HCT116 (cell line): ENCODE measurements around the gene NOC2L. TPM values are rescaled to one million over a fixed set of nuclear protein-coding genes. Genes with fewer than 3 reads are reported as not detected.

Experiments used
- ATAC-seq: fragments of 200-7000 bp; cut with Tn5 transposase; 2 replicates; pipeline ENCODE4 v1.9.1; 2020; ENCODE audit warnings: mild to moderate bottlenecking, moderate library complexity
- Bru-seq: library from RNA; stranded (reverse); fragments of 400-500 nt; gene quantifications from one replicate; lab custom pipeline; 2021; lab: Mats Ljungman, UMichigan
- BruChase-seq, 2 experiments: library from RNA; stranded (reverse); fragments of 400-500 nt; gene quantifications; one replicate each; lab custom pipeline; 2021; lab: Mats Ljungman, UMichigan
- BruUV-seq: library from RNA; stranded (reverse); fragments of 400-500 nt; replicated peaks from 2 replicates; lab custom pipeline; 2021; lab: Mats Ljungman, UMichigan
- CTCF ChIA-PET: fragments of 300-600 bp; sonication (Branson Sonifier 250); formaldehyde crosslinking; loops from one replicate; lab custom pipeline; 2021; ENCODE audit warnings: antibody characterized with exemption; lab: Charles Lee
- POLR2A ChIA-PET: fragments of 300-600, 350-600 bp; sonication (Branson Sonifier 250); formaldehyde crosslinking; loops from one replicate; lab custom pipeline; 2021; ENCODE audit warnings: antibody characterized with exemption; lab: Charles Lee
- RAD21 ChIA-PET, 2 experiments: fragments of 300-600 bp; sonication (Branson Sonifier 250); formaldehyde crosslinking; loops; one replicate each; lab custom pipeline; 2023; ENCODE audit warnings: low total read pairs in 2 of 2; ENCODE audit not compliant: uncharacterized antibody in 2 of 2, unreplicated experiment in 2 of 2, low non-redundant PET in 1 of 2; lab: Charles Lee
- DNase-seq: peaks from one replicate; pipeline ENCODE4 v3.0.0-alpha.2; 2010; ENCODE audit warnings: low read depth, low spot score
- H2AFZ ChIP-seq: fragments of 200-600 bp; shearing (Covaris generic), sonication (generic); 2 replicates; pipeline ENCODE4 v1.6.1; 2017; ENCODE audit warnings: low read depth, mixed run types, mixed read lengths, antibody characterized with exemption, low read length; ENCODE audit not compliant: poor library complexity, severe bottlenecking
- H3K27ac ChIP-seq: 2 replicates; pipeline ENCODE4 v1.5.1; 2012; ENCODE audit warnings: low read depth, low read length
- H3K27me3 ChIP-seq: fragments of 200-600 bp; sonication (generic); 2 replicates; pipeline ENCODE4 v1.6.1; 2016; ENCODE audit warnings: mixed run types, low read length, mixed read lengths; ENCODE audit not compliant: insufficient read depth
- H3K36me3 ChIP-seq, 2 experiments: fragments of 200-500 bp in 1 of 2; fragments of 200-600 bp in 1 of 2; sonication (Bioruptor generic) in 1 of 2; sonication (generic) in 1 of 2; 2 replicates each; pipeline versions ENCODE4 v1.5.1 to v1.6.1; 2014 to 2016; ENCODE audit warnings: low read length in 2 of 2, inconsistent platforms in 1 of 2, mixed read lengths in 1 of 2, mixed run types in 1 of 2; ENCODE audit not compliant: insufficient read depth in 2 of 2, control insufficient read depth in 1 of 2
- H3K4me1 ChIP-seq, 2 experiments: fragments of 200-600 bp in 1 of 2; sonication (generic) in 1 of 2; 2 replicates each; pipeline versions ENCODE4 v1.5.1 to v1.6.1; 2012 to 2017; ENCODE audit warnings: low read length in 2 of 2, inconsistent platforms in 1 of 2, mild to moderate bottlenecking in 1 of 2, mixed read lengths in 1 of 2, mixed run types in 1 of 2, moderate library complexity in 1 of 2; ENCODE audit not compliant: insufficient read depth in 2 of 2, control insufficient read depth in 1 of 2
- H3K4me2 ChIP-seq: fragments of 200-600 bp; sonication (generic); 2 replicates; pipeline ENCODE4 v1.6.1; 2017; ENCODE audit warnings: mixed run types, low read length, mixed read lengths
- H3K4me3 ChIP-seq, 2 experiments: fragments of 200-600 bp in 1 of 2; sonication (generic) in 1 of 2; replicated peaks in 1 of 2; 2 replicates each; pipeline ENCODE4 v1.5.1; 2011 to 2016; ENCODE audit warnings: low read length in 2 of 2, control low read depth in 1 of 2, low read depth in 1 of 2, mild to moderate bottlenecking in 1 of 2, mixed read lengths in 1 of 2, mixed run types in 1 of 2
- H3K79me2 ChIP-seq: fragments of 200-600 bp; sonication (generic); 2 replicates; pipeline ENCODE4 v1.6.1; 2017; ENCODE audit warnings: mild to moderate bottlenecking, mixed run types, low read length, moderate library complexity, mixed read lengths; ENCODE audit not compliant: insufficient read depth
- H3K9ac ChIP-seq: fragments of 200-600 bp; sonication (generic); 2 replicates; pipeline ENCODE4 v1.6.1; 2016; ENCODE audit warnings: low read length, mixed read lengths
- H3K9me2 ChIP-seq: fragments of 200-600 bp; sonication (generic), shearing (Covaris generic); 2 replicates; pipeline ENCODE4 v1.6.1; 2017; ENCODE audit warnings: mixed run types, mild to moderate bottlenecking, moderate library complexity; ENCODE audit not compliant: insufficient read depth
- H3K9me3 ChIP-seq, 2 experiments: fragments of 200-500 bp in 1 of 2; fragments of 200-600 bp in 1 of 2; sonication (Bioruptor generic) in 1 of 2; sonication (generic) in 1 of 2; 2 replicates each; pipeline ENCODE4 v1.6.1; 2014 to 2017; ENCODE audit warnings: low read length in 2 of 2, mixed read lengths in 2 of 2, inconsistent platforms in 1 of 2, low read depth in 1 of 2, mild to moderate bottlenecking in 1 of 2, mixed run types in 1 of 2, moderate library complexity in 1 of 2; ENCODE audit not compliant: control insufficient read depth in 1 of 2, insufficient read depth in 1 of 2
- H4K20me1 ChIP-seq: fragments of 200-600 bp; sonication (generic), shearing (Covaris generic); 2 replicates; pipeline ENCODE4 v1.6.1; 2017; ENCODE audit warnings: mixed run types, mild to moderate bottlenecking, moderate library complexity; ENCODE audit not compliant: insufficient read depth
- ELF1 ChIP-seq: IDR thresholded peaks from 2 replicates; pipeline ENCODE4 v1.6.1; 2012; ENCODE audit warnings: low read depth, borderline replicate concordance
- EZH2phosphoT487 ChIP-seq: fragments of 200-600 bp; IDR thresholded peaks from 2 replicates; pipeline ENCODE4 v1.6.1; 2018; ENCODE audit warnings: antibody characterized with exemption, borderline replicate concordance
- MAX ChIP-seq: IDR thresholded peaks from 2 replicates; pipeline ENCODE4 v1.6.1; 2012
- POLR2AphosphoS5 ChIP-seq: IDR thresholded peaks from 2 replicates; pipeline ENCODE4 v1.6.1; 2011; ENCODE audit warnings: mild to moderate bottlenecking, low read depth, low read length, moderate library complexity
- YY1 ChIP-seq: IDR thresholded peaks from 2 replicates; pipeline ENCODE4 v1.6.1; 2011; ENCODE audit warnings: low read length, low read depth, moderate library complexity, mild to moderate bottlenecking; ENCODE audit not compliant: insufficient replicate concordance; ENCODE audit errors: extremely low read depth
- intact Hi-C: fragments of 100-400 bp; cut with micrococcal nuclease; formaldehyde crosslinking; loops from 2 replicates; pipeline ENCODE4 v1.10.0; 2022
- long read RNA-seq: library from polyadenylated mRNA; unstranded; transcript quantifications from one replicate; pipeline ENCODE4 v2.0.0, GENCODE V29; 2021; ENCODE audit not compliant: unreplicated experiment
- polyA plus RNA-seq: library from polyadenylated mRNA; unstranded; fragments of >200 nt; gene quantifications from 2 replicates; pipeline ENCODE4 v1.2.1, GENCODE V29; 2012; ENCODE audit warnings: missing spikeins
- total RNA-seq: library from RNA; stranded (reverse); gene quantifications from one replicate; pipeline ENCODE4 v1.2.1, GENCODE V29; 2021; ENCODE audit not compliant: unreplicated experiment

NOC2L gene
- total RNA-seq (260 TPM), Bru-seq, nascent RNA (percentile 82 among the genes with signal in this experiment), BruChase-seq, experiment 1, labeled RNA remaining after a 6-hour chase (percentile 95 among the genes with signal in this experiment), BruChase-seq, experiment 2, labeled RNA remaining after a 2-hour chase (percentile 93 among the genes with signal in this experiment)
- polyA plus RNA-seq, result 169 and 185 TPM in 2 replicates
- long read RNA-seq, transcript NOC2L-201 (19 exons, 2,790 nt), result major isoform, 515 of 1,325 reads
- long read RNA-seq, transcript NOC2L-202 (2 exons, 878 nt), result minor isoform, 20 of 1,325 reads
- long read RNA-seq, partial matches to known transcripts, result 159 of 1,325 reads
- long read RNA-seq, other reads (novel, unspliced or antisense), result 631 of 1,325 reads

- H3K79me2 ChIP-seq, result peaks cover 75% of the 10 kb centered on the region
- ATAC-seq (peak; percentile 79), DNase-seq (no peak)
- peak within 1 kb of the TSS; percentile 99 for H3K27ac ChIP-seq
- peak; percentile 91 for TF ChIP-seq YY1
- no peak for TF ChIP-seq ELF1
- TF ChIP-seq EZH2phosphoT487, result no peak
- TF ChIP-seq POLR2AphosphoS5, result peak; percentile 84
- no peak for TF ChIP-seq MAX
- no peak within 1 kb of the TSS for H2AFZ ChIP-seq
- H3K9ac ChIP-seq, result peak within 1 kb of the TSS; percentile 97
- no peaks in the 10 kb centered on the region; the same call in 1 of the 2 replicates for H4K20me1 ChIP-seq
- H3K4me1 ChIP-seq, result peaks cover 10 to 17% of the 10 kb centered on the region in 2 experiments
- no peaks in the 10 kb centered on the region for H3K9me2 ChIP-seq
- H3K27me3 ChIP-seq, result no peaks in the 10 kb centered on the region
- ChIA-PET POLR2A (interaction anchor here (1.2 kb wide), 1 partner anchor 17 kb away, joined by 3 read pairs; no protein-coding TSS in a partner anchor), RAD21 (no interaction called here), CTCF (interaction anchor here (1.1 kb wide), 1 partner anchor 54 kb away, joined by 3 read pairs; no protein-coding TSS in a partner anchor)
- H3K9me3 ChIP-seq, result no peaks in the 10 kb centered on the region
- peaks cover 29 to 41% of the 10 kb centered on the region in 2 experiments; a peak in 3 of 4 replicates for H3K36me3 ChIP-seq
- BruUV-seq, result TSS peak; percentile 85
- intact Hi-C loops, result no loop called here
- H3K4me2 ChIP-seq, result peak within 1 kb of the TSS; percentile 85
- H3K4me3 ChIP-seq, result peak within 1 kb of the TSS; percentile 92 to 93
These were observed at the start of gene NOC2L for GRCh38 chr1:958823-959730. Gene NOC2L, minus strand, starts transcription at chr1:959256. Its CDS starts 16 bp downstream, at chr1:959240.
